OCI-LY1 (cell line): ENCODE measurements around the gene HIPK1.

ENCODE experiments used
- H2AFZ ChIP-seq: fragments of 200-600 bp; sonication (generic), shearing (Covaris generic); 2 replicates; pipeline ENCODE4 v1.6.0; 2014; ENCODE audit warnings: antibody characterized with exemption, mild to moderate bottlenecking, low read length
- H3F3A ChIP-seq: fragments of 200-600 bp; sonication (generic), shearing (Covaris generic); 2 replicates; pipeline ENCODE4 v1.6.0; 2014; ENCODE audit warnings: mild to moderate bottlenecking, antibody characterized with exemption, low read length, moderate library complexity; ENCODE audit not compliant: insufficient read depth
- H3K27ac ChIP-seq: fragments of 200-600 bp; sonication (generic); 2 replicates; pipeline ENCODE4 v1.5.1; 2014; ENCODE audit warnings: low read length, mixed run types, mild to moderate bottlenecking, low read depth; ENCODE audit not compliant: poor library complexity, severe bottlenecking
- H3K27me3 ChIP-seq: fragments of 200-600 bp; sonication (generic); 2 replicates; pipeline ENCODE4 v1.6.0; 2014; ENCODE audit warnings: antibody characterized with exemption, mild to moderate bottlenecking, low read length, moderate library complexity; ENCODE audit not compliant: insufficient read depth
- H3K36me3 ChIP-seq: fragments of 200-600 bp; sonication (generic); 2 replicates; pipeline ENCODE4 v1.6.1; 2014; ENCODE audit warnings: mild to moderate bottlenecking, antibody characterized with exemption, low read length, moderate library complexity, mixed read lengths; ENCODE audit not compliant: insufficient read depth
- H3K4me1 ChIP-seq: fragments of 200-600 bp; sonication (generic); 2 replicates; pipeline ENCODE4 v1.5.1; 2014; ENCODE audit warnings: mild to moderate bottlenecking, low read length, moderate library complexity; ENCODE audit not compliant: insufficient read depth, severe bottlenecking
- H3K4me2 ChIP-seq: fragments of 200-600 bp; sonication (generic), shearing (Covaris generic); 2 replicates; pipeline ENCODE4 v1.6.1; 2014; ENCODE audit warnings: low read length
- H3K4me3 ChIP-seq: fragments of 200-600 bp; sonication (generic); 2 replicates; pipeline ENCODE4 v1.5.1; 2014; ENCODE audit warnings: low read length, low read depth, mild to moderate bottlenecking, mixed read lengths; ENCODE audit not compliant: poor library complexity, severe bottlenecking
- H3K79me2 ChIP-seq: fragments of 200-600 bp; shearing (Covaris generic); 2 replicates; pipeline ENCODE4 v1.6.1; 2016; ENCODE audit warnings: mixed run types, low read length, mixed read lengths; ENCODE audit not compliant: insufficient read depth
- H3K9ac ChIP-seq: fragments of 200-600 bp; sonication (generic), shearing (Covaris generic); 2 replicates; pipeline ENCODE4 v1.6.1; 2014; ENCODE audit warnings: mild to moderate bottlenecking, low read length, mixed read lengths
- H3K9me2 ChIP-seq: fragments of 200-600 bp; sonication (generic), shearing (Covaris generic); 2 replicates; pipeline ENCODE4 v1.6.1; 2014; ENCODE audit warnings: low read depth, mild to moderate bottlenecking, low read length, mixed read lengths
- H3K9me3 ChIP-seq: fragments of 200-600 bp; shearing (Covaris generic); 2 replicates; pipeline ENCODE4 v1.6.1; 2014; ENCODE audit warnings: low read length, mixed read lengths
- H4K20me1 ChIP-seq: fragments of 200-600 bp; sonication (generic), shearing (Covaris generic); 2 replicates; pipeline ENCODE4 v1.6.0; 2016; ENCODE audit warnings: mild to moderate bottlenecking, low read length; ENCODE audit not compliant: insufficient read depth
- CTCF ChIP-seq: fragments of 200-600 bp; sonication (generic), shearing (Covaris generic); IDR thresholded peaks from 2 replicates; pipeline ENCODE4 v1.5.1; 2017; ENCODE audit warnings: mild to moderate bottlenecking, antibody characterized with exemption, low read length, moderate library complexity, mixed read lengths
- EZH2 ChIP-seq: fragments of 200-600 bp; sonication (generic), shearing (Covaris generic); IDR thresholded peaks from 2 replicates; pipeline ENCODE4 v1.8.0; 2017; ENCODE audit warnings: borderline replicate concordance, mixed run types, mild to moderate bottlenecking, antibody characterized with exemption, low read length, moderate library complexity, mixed read lengths

The HIPK1 gene

GRCh38 chr1:114026797-114027196, 97.7 kb downstream of the HIPK1 start:
- Histone ChIP-seq H3K4me2 (no peak overlapping the region), H2AFZ (no peak overlapping the region), H3K27me3 (no peaks in the 10 kb centered on the region), H4K20me1 (no peaks in the 10 kb centered on the region), H3K27ac (no peak overlapping the region), H3K4me3 (no peak overlapping the region), H3K9ac (no peak overlapping the region), H3K4me1 (no peaks in the 10 kb centered on the region), H3F3A (no peaks in the 10 kb centered on the region), H3K36me3 (no peaks in the 10 kb centered on the region; the same call in 1 of the 2 replicates), H3K9me3 (no peaks in the 10 kb centered on the region), H3K79me2 (no peaks in the 10 kb centered on the region), H3K9me2 (no peaks in the 10 kb centered on the region)
- TF ChIP-seq EZH2 (no peak), CTCF (no peak)
